Measurements from ENCODE around the gene ZNF860. TPM values are rescaled to one million over a fixed set of nuclear protein-coding genes. Genes with fewer than 3 reads are reported as not detected.

ZNF860 gene
- total RNA-seq, 1 donor from 2014 or later, result 1.6 TPM

DNA sequence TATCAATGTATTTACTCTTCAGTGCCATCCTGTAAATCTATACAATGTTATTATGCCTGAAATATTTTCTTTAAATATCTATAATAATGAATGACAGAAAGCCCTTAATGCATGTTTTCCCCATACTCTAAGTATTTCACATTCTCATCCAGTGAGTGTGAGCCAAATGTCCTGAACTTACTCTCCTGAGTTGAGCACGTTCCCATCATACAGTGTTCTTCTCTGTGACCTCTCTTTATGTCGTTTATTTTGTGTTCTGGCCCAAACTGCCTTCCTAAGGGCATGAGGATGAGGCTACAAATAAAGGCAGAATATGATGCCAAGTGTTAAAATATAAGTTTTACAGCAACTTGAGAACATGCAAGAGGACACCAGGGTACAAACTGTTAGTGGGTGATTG is 3.8 kb upstream of the ZNF860 start:
- Histone ChIP-seq H3K27me3 (no peaks in the 10 kb centered on the region), H3K4me3 (no peak overlapping the region), H3K36me3 (no peaks in the 10 kb centered on the region), H3K27ac (no peak overlapping the region), H3K4me1 (peaks cover 18% of the 10 kb centered on the region), H3K9me3 (no peaks in the 10 kb centered on the region)
- no peak for DNase-seq
- TF ChIP-seq CTCF (IDR thresholded peaks at IDR 0.05), result no peak
- intact Hi-C loops (cut with DNase I), result no loop called here
- ATAC-seq, result no peak

- no peaks in the 10 kb centered on the region for H3K9me3 ChIP-seq
- intact Hi-C loops (cut with DNase I), result no loop called here
- ATAC-seq, result no peak
- DNase-seq, result no peak
- no peak overlapping the region for H3K27ac ChIP-seq
- peaks cover 18% of the 10 kb centered on the region for H3K4me1 ChIP-seq
- H3K4me3 ChIP-seq, result no peak overlapping the region
- no peaks in the 10 kb centered on the region for H3K27me3 ChIP-seq
- TF ChIP-seq CTCF (IDR thresholded peaks at IDR 0.05), result no peak
- H3K36me3 ChIP-seq, result no peaks in the 10 kb centered on the region
Measured at GRCh38 chr3:31978553-31978952, 3.0 kb upstream of the ZNF860 start.

GRCh38 chr3:31979001-31979697 is 2.4 kb upstream of the ZNF860 start:
- DNase-seq (no peak), ATAC-seq (no peak)
- intact Hi-C loops (cut with DNase I), result no loop called here
- no peaks in the 10 kb centered on the region for H3K9me3 ChIP-seq
- H3K27me3 ChIP-seq, result no peaks in the 10 kb centered on the region
- TF ChIP-seq CTCF (IDR thresholded peaks at IDR 0.05), result no peak
- H3K36me3 ChIP-seq, result no peaks in the 10 kb centered on the region
- H3K4me1 ChIP-seq, result peaks cover 18% of the 10 kb centered on the region
- no peak overlapping the region for H3K27ac ChIP-seq
- peak overlapping the region; percentile 75 for H3K4me3 ChIP-seq

GRCh38 chr3:31980530-31981205 is 882 bp upstream of the ZNF860 start:
- H3K27me3 ChIP-seq, result no peaks in the 10 kb centered on the region
- H3K27ac ChIP-seq, result peak overlapping the region; percentile 85
- no peaks in the 10 kb centered on the region for H3K9me3 ChIP-seq
- TF ChIP-seq CTCF (IDR thresholded peaks at IDR 0.05), result no peak
- H3K4me3 ChIP-seq, result peak overlapping the region; percentile 75
- DNase-seq (peak; percentile 90), ATAC-seq (peak; percentile 88)
- H3K36me3 ChIP-seq, result no peaks in the 10 kb centered on the region
- H3K4me1 ChIP-seq, result peaks cover 18% of the 10 kb centered on the region
- intact Hi-C loops (cut with DNase I), result no loop called here

- peaks cover 9% of the 10 kb centered on the region for H3K4me1 ChIP-seq
- intact Hi-C loops (cut with DNase I), result no loop called here
- no peak overlapping the region for H3K4me3 ChIP-seq
- H3K36me3 ChIP-seq, result no peaks in the 10 kb centered on the region
- no peak for DNase-seq
- ATAC-seq, result no peak
- H3K9me3 ChIP-seq, result no peaks in the 10 kb centered on the region
- no peak overlapping the region for H3K27ac ChIP-seq
- no peak for TF ChIP-seq CTCF (IDR thresholded peaks at IDR 0.05)
- H3K27me3 ChIP-seq, result no peaks in the 10 kb centered on the region
Measured at GRCh38 chr3:31984321-31984720, 2.8 kb downstream of the ZNF860 start.
